ENCODE results near the gene SLF2. TPM values are rescaled to one million over a fixed set of nuclear protein-coding genes. Genes with fewer than 3 reads are reported as not detected.

Gene SLF2
- total and polyA plus RNA-seq, 4 donors = 4.0 to 18.8 (median 12.1) TPM

GRCh38 chr10:101013365-101013825 lies 100.6 kb downstream of the SLF2 start:
- Histone ChIP-seq H3K36me3 (ENCODE audit: control insufficient read depth in 4 of 4, insufficient read depth in 3 of 4, low read depth in 1 of 4, low read length in 3 of 4) (no peaks in the 10 kb centered on the region), H3K9ac (ENCODE audit: low read depth in 1 of 2, low read length in 2 of 2) (no peak overlapping the region), H3K9me3 (ENCODE audit: control insufficient read depth in 4 of 4, low read length in 3 of 4) (no peaks in the 10 kb centered on the region), H3K27ac (ENCODE audit: low read depth in 1 of 2, low read length in 2 of 2) (no peak overlapping the region), H3K4me3 (ENCODE audit: low read depth in 1 of 3, low read length in 3 of 3) (no peak overlapping the region), H3K4me1 (ENCODE audit: control insufficient read depth in 4 of 4, insufficient read depth in 4 of 4, low read length in 3 of 4) (peaks cover 0 to 9% (median 3%) of the 10 kb centered on the region in 4 donors), H3K27me3 (ENCODE audit: control insufficient read depth in 4 of 4, insufficient read depth in 4 of 4, low read length in 3 of 4) (peaks cover 0 to 2% (median under 1%) of the 10 kb centered on the region in 4 donors)
- TF ChIP-seq JUND (IDR thresholded peaks at IDR 0.05) (no peak), RXRA (IDR thresholded peaks at IDR 0.05) (no peak), SP1 (IDR thresholded peaks at IDR 0.05) (no peak), REST (IDR thresholded peaks at IDR 0.05) (no peak), HNF4A (conservative IDR thresholded peaks at IDR 0.05) (no peak), CTCF (IDR thresholded peaks at IDR 0.05; ENCODE audit: low read depth, low read length, missing input control) (no peak), RAD21 (IDR thresholded peaks at IDR 0.05) (no peak), EGR1 (IDR thresholded peaks at IDR 0.05; ENCODE audit: low read depth in 2 of 2) (no peak), HNF4G (IDR thresholded peaks at IDR 0.05) (no peak), ATF3 (IDR thresholded peaks at IDR 0.05) (no peak), ZBTB33 (IDR thresholded peaks at IDR 0.05) (no peak), MAX (IDR thresholded peaks at IDR 0.05) (no peak), TAF1 (conservative IDR thresholded peaks at IDR 0.05) (no peak), YY1 (IDR thresholded peaks at IDR 0.05) (no peak), FOXA1 (IDR thresholded peaks at IDR 0.05) (no peak), FOXA2 (IDR thresholded peaks at IDR 0.05) (no peak), GABPA (IDR thresholded peaks at IDR 0.05 in 1 of 2, conservative IDR thresholded peaks at IDR 0.05 in 1 of 2) (no peak)
- no peak for DNase-seq (ENCODE audit: low spot score)
- 52% methylated on average over 9 of the region's 9 CpGs for WGBS

Measured in liver (tissue), 9 donors.